CD4-positive, alpha-beta T cell treated with Interleukin-21 for 1 hour (primary cell): ENCODE data around the gene KXD1.
"Not testable (repeated sequence)": the region's sequence is repeated elsewhere in the genome, so short reads cannot be mapped to it uniquely, and the experiment has no call there.

Experiments
- DNase-seq: peaks from one replicate; pipeline ENCODE4 v3.0.0-alpha.2; 2020

Gene KXD1

DNA sequence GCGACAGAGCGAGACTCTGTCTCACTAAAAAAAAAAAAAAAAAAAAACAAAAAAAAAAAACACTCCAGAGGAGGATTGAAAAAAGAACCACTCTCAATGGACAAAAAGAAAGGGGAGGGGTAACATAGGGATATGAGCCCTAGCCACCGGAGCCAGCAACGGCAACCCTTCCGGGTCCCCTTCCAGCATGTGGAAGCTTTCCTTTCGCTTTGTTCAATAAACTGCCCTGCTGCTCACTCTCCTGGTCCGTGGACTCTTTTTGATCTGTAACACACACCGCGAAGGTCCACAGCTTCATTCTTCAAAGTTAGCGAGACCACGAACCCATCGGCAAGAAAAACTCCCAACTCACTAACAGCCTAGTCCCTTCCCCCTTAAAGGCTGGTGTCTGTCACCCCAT lies 29.9 kb downstream of the KXD1 start:
- DNase-seq, result no peak

- DNase-seq, result no peak
These were observed 30.4 kb downstream of the KXD1 start for GRCh38 chr19:18587962-18588610.

DNA sequence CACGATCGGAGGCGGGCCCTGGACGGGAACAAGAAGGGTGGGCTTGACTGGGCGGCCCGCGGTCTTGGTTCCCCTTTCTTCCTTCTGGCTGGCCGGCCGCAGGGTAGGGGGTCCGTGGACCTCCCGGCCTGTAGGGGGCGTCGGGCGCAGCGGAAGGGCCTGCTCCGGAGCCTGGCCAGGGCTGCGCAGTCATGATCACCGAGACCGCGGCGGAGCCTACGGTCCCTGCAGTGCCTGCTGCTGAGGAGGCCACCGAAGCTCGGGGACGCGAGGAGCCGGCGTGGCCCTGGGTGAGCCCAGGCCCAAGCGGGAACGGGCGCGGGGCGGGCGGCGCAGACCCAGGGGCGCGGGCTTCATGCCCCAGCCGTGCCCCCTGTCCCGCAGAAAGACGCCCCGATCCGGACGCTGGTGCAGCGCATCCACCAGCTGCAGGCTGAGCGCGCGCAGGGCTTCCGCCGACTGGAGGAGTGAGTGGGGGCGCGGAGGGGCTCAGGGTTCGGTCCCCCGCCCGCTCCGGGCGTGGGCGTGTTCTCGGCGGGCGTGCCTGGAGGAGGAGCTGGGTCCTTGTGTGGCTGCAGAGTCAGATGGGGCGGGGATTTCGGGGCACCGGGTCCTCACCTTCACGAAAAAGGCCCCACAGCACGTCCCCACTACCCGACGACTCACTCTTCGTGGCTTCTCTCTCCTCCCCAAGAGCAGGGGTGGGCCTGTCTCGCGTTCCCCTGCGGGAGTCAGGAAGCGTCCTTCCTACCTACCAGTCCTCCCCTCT lies 31.1 kb downstream of the KXD1 start, which contains the start of gene REX1BD:
REX1BD (plus strand) TSS at position 188 of the 769 bp plus-strand sequence; CDS start at position 192, 4 bp downstream.
- DNase-seq, result peak; percentile 89

GRCh38 chr19:18589380-18590272 lies 32.0 kb downstream of the KXD1 start:
- DNase-seq, result no peak

DNA sequence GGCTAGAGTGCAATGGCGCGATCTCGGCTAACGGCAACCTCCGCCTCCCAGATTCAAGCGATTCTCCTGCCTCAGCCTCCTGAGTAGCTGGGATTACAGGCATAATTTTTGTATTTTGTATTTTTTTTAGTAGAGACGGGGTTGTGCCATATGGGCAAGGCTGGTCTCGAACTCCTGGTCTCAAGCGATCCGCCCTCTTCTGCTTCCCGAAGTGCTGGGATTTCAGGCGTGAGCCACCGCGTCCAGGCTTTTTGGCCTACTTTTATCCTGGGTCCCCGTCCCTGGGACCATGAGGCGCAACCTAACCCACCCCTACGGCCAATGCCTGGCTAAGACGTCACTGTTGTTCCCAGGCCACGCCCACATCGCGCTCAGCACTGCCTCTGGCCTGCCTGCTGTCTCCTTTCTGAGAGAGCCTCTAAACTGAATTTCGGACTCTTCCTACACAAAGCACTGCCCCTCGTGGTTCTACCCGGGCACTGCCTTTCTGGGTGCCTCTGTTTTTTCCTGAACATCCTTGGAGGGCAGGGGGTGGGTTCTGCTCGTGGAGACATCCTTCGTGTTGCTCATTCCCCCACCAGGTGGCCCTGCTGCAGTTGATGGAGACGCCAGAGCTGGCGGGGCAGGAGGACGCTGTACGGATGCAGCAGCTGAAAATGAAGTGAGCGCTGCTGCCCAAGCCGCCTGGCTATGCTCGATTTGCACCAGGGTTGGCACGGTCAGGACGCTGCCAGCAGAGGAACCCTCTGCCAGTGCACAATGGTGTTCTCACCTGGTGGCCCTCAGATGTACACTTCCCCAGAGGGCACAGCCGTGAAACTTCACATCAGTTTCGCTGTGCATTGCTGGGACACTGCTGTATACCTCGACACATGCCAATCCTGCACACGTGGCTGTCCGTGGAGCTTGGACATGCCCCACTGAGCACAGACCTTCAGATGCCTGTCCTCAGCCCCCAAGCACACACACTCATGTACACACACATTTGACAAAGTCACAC lies 32.9 kb downstream of the KXD1 start:
- DNase-seq, result no peak

- DNase-seq, result no peak
These were observed 34.2 kb downstream of the KXD1 start for GRCh38 chr19:18591735-18592385.

GRCh38 chr19:18592732-18593131 lies 35.1 kb downstream of the KXD1 start:
- not testable (repeated sequence) for DNase-seq

GRCh38 chr19:18593367-18594095 lies 35.9 kb downstream of the KXD1 start:
- no peak for DNase-seq

DNA sequence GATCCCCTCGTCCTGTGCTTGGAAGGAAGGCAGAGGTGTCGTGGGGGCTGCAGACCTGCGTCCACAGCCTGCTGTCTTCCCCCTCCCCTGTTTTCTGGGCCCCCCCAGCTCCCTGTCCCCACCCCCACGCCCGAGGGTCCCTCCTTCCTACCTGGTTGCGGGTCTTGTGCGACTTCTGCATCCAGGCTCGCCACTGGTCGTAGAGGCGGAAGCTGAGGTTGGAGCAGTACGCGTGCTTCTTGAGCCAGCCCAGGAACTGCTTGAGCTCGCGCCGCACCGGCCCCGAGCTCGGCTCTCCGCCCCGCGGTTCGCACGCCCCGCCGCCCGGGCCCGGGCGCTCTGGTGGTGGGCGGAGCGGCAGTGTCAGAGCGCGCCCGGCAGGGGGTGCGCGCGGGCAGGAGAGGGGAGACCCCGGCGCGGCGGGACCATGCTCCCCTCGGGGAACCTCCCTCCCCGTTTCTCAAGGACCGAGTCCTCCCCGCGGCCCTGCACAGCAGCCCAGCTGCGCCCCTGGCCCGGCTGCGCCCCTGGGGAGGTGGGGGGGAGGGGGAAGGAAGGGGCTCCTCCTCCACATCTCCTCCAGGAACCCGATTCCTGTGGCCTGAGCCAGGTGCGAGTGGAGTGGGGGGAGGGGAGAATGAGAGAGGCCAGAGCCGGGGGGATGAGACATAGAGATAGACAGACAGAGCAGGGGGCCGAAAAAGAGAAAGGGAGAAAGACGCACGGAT lies 36.6 kb downstream of the KXD1 start:
- peak; percentile 75 for DNase-seq

DNA sequence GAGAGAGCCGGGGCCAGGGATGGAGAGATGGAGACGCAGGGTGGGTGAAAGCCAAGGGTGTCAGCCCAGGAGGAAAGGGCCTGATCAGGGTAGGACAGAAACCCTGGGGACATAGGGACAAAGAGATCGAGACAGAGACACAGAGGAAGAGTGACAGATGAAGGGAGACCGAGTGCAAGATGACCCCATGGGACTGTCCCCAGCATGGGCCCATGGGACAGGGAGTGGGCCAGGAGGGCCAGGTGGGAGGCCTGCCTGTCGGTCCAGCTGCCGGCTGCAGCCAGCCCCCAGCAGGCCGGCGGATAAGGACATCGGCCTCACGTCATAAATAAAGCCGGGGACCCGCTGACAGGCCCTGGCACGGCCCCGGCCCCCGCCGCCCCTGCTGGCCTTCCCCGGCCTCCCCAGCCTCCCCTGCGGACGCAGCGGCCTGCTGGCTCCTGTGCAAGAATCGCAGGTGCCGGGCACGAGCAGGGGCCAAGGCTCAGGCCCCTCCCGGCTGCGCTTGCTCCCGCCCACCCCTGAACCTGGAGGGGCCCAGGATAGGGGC lies 37.2 kb downstream of the KXD1 start:
- DNase-seq, result no peak

DNA sequence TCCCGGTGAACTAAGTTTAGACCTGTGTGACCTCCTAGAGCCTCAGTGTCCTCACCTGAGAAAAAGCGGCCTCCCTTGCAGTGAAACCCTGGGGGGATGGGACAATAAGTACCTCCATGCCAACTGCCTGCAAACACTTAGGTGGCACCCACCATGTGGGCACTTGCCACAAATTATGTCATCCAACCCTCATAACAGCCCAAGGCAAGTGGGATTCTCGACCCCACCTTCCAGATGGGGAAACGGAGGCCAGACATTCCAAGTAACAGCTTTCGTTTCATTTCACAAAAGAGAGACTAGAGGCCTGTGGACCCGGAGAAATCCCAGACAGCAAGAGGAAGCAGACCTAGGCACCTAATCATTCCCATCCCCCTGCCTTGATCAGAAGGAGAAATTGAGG lies 37.8 kb downstream of the KXD1 start:
- DNase-seq, result no peak

DNA sequence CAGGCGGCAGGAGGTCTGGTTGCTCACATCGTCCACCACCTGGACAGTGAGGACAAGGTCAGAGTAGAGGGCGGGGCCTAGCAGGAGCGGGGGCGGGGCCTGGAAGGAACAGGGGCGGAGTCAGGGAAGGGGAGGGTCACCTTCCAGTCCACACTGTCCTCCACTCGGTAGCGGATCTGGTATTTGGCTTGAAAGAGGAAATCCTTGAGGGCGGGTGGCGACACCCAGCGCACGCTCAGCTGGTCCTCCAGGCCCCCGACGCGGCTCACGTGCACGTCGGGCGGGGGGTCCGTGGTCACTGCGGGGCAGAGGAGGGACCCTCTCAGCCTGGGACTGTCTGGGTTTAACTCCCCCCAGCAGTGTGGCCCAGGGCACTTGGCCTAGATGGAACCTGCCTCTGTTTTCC lies 39.1 kb downstream of the KXD1 start:
- no peak for DNase-seq

- DNase-seq, result no peak
These were observed 40.4 kb downstream of the KXD1 start for GRCh38 chr19:18597809-18598660.

DNA sequence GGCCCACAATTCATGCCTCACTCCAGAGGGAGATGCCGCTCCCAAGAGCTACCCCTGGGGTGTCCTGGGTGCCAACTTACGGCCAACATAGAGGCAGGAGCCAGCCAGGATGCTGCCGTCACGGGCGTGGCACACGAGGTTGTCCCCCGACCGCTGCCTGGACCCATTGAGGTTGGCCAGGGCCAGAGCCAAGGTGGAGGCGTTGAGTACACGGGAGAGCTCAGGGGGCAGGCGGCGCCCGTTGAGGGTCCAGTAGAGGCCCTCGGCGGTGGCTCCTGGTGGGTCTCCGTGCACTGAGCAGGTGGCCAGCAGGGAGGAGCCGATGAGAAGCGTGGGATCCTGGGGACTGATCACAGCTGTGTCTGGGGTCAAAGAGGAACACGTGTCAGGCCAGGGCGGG lies 41.8 kb downstream of the KXD1 start:
- no peak for DNase-seq

DNA sequence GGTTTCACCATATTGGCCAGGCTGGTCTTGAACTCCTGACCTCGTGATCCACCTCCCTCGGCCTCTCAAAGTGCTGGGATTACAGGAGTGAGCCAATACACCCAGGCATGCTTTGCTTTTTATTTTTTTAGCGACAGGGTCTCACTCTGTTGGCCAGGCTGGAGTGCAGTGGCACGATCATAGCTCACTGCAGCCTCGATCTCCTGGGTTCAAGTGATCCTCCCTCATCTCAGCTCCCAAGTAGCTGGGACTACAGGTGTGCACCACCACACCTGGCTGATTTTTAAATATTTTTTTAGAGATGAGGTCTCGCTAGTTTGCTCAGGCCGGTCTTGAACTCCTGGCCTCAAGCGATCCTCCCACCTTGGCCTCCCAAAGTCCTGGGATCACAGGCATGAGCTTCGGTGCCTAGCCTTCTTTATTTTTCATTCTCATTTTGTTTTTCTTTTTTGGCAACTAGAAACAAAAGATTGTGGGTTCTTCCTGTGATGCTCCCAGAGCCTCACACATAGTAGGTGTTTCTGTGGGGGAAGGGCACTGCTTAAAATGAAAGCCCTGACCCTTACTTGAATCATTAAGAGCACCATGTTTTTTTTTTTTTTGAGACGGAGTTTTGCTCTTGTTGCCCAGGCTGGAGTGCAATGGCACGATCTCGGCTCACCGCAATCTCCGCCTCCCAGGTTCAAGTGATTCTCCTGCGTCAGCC lies 43.2 kb downstream of the KXD1 start:
- not testable (repeated sequence) for DNase-seq

- no peak for DNase-seq
These were observed 44.2 kb downstream of the KXD1 start for GRCh38 chr19:18601875-18602274.

DNA sequence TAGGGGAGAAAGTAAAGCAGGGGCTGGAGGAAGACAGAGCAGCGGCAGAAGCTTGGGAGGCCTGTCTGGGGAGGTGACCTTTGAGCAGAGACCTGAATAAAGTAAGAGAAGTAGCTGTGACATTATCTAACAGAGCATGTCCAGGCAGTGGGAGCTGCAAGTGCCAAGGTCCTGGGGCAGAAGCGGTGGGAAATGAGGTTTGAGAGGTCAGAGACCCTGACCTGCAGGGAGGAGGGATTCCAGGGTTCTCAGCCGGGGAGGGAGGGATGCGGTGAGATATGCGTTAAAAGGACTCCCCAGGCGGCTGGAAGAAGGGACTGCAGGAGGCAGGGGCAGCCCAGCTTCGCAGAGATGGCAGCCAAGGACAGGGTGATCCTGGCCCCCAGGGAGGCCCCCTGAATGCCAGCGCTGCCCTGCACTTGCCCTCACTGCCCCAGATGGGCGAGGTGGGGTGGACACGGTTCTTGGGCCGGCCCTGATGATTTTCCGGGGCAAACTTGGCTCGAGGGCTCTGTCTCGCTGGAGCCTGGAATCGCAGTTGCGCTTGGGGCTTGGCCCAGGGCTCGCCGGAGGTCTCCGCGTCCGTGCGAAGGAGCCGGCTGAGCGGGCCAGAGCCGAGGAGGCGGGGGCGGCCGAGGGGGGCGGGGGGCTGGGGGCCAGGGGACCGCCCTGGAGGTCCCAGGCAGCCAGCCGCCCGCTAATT lies 45.7 kb downstream of the KXD1 start:
- DNase-seq, result no peak
